Muscle of leg (tissue), 11 donors: Measurements from ENCODE around the gene KHK. TPM values are rescaled to one million over a fixed set of nuclear protein-coding genes. Genes with fewer than 3 reads are reported as not detected.

Experiments used
- DNase-seq: peaks from one replicate; pipeline ENCODE4 v3.0.0; 2013
- H3K27ac ChIP-seq: one replicate; pipeline ENCODE4 v1.5.1; 2013; ENCODE audit warnings: mild to moderate bottlenecking, low read length, control low read depth
- H3K27me3 ChIP-seq: one replicate; pipeline ENCODE4 v1.6.1; 2013; ENCODE audit warnings: low read length; ENCODE audit not compliant: control insufficient read depth, insufficient read depth
- H3K36me3 ChIP-seq: one replicate; pipeline ENCODE4 v1.6.1; 2013; ENCODE audit warnings: low read length; ENCODE audit not compliant: control insufficient read depth, insufficient read depth
- H3K4me1 ChIP-seq: one replicate; pipeline ENCODE4 v1.6.1; 2013; ENCODE audit warnings: low read length; ENCODE audit not compliant: control insufficient read depth, insufficient read depth
- H3K4me3 ChIP-seq: one replicate; pipeline ENCODE4 v1.5.1; 2013; ENCODE audit warnings: low read length, control low read depth
- H3K9me3 ChIP-seq: replicated peaks from 2 replicates; pipeline ENCODE4 v1.6.1; 2013; ENCODE audit warnings: low read depth, low read length; ENCODE audit not compliant: control insufficient read depth
- WGBS: methylation state at CpG from one replicate; pipeline ENCODE4 v1.1.5; 2013; ENCODE audit warnings: missing lambda C conversion rate; ENCODE audit not compliant: insufficient coverage; 5-methylcytosine and 5-hydroxymethylcytosine counted together
- polyA plus RNA-seq, 8 donors: library from polyadenylated mRNA; unstranded; fragments of 120-200 nt; gene quantifications; one replicate each; pipeline versions ENCODE4 v1.2.1 to v1.2.3, GENCODE V29; 2013; ENCODE audit warnings: inconsistent platforms in 1 of 8, low replicate concordance in 1 of 8; ENCODE audit not compliant: insufficient read length in 8 of 8, insufficient read depth in 1 of 8
- total RNA-seq: library from RNA; stranded (reverse); fragments of 120-200 nt; gene quantifications from one replicate; pipeline ENCODE4 v1.2.4, GENCODE V29; 2013

The KHK gene
- total and polyA plus RNA-seq, 9 donors: 1.5 to 11.4 (median 2.2) TPM

DNA sequence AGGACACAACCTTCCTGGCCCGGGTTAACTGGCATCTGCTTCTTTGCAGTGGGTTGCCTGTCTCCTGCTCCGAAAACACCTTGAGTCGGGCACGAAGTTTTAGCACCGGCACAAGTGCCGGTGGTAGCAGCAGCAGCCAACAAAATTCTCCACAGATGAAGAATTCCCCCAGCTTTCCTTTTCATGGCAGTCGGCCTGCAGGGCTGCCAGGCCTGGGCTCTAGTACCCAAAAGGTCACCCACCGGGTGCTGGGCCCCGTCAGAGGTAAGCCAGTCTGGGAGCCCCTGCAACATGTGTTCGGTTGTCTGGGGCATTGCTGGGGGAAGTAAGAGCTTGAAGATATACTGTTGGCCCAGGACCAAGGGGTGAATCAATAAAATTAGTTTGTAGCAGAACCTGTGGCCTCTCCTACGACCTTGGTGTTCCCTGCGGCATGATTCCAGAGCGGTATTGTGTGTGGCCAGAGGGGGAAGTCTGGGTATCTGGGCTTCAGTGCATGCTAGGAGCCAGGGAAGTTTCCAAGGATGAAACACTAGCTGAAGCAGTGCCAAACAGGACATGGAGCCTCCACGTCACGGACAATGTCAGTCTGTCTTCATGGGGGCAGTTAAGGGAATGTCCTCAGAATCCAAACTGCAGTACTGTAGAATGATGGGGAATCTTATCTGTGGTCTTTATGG lies 27.3 kb upstream of the KHK start:
- WGBS: 84% methylated on average over 14 of the region's 15 CpGs
- no peak overlapping the region for H3K4me3 ChIP-seq
- no peaks in the 10 kb centered on the region for H3K9me3 ChIP-seq
- no peak overlapping the region for H3K27ac ChIP-seq
- H3K27me3 ChIP-seq: no peaks in the 10 kb centered on the region
- peaks cover 63% of the 10 kb centered on the region for H3K36me3 ChIP-seq
- H3K4me1 ChIP-seq: no peaks in the 10 kb centered on the region
- DNase-seq: no peak

DNA sequence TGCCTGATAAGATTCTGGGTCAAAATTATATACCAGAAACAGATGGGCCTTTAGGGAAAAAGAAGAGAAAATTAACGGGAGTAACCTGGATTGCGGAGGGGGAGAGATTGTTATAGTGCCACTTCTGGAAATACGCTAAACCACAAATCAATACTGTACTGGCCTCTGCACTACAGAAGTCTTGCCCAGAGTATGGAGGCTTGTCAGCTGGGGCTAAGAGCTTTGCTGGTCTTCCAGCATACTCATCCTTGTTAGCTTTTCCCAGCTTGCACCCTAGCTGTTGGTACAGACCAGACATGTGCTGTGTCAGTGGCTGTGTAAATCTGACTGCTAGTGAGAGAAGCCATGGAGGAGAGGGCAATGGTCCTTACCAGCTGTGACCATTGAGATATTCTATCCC lies 26.2 kb upstream of the KHK start:
- peaks cover 57% of the 10 kb centered on the region for H3K36me3 ChIP-seq
- H3K9me3 ChIP-seq: no peaks in the 10 kb centered on the region
- no peak for DNase-seq
- H3K4me3 ChIP-seq: no peak overlapping the region
- H3K27ac ChIP-seq: no peak overlapping the region
- 100% methylated on average over 1 of the region's 3 CpGs for WGBS
- H3K27me3 ChIP-seq: no peaks in the 10 kb centered on the region
- no peaks in the 10 kb centered on the region for H3K4me1 ChIP-seq

DNA sequence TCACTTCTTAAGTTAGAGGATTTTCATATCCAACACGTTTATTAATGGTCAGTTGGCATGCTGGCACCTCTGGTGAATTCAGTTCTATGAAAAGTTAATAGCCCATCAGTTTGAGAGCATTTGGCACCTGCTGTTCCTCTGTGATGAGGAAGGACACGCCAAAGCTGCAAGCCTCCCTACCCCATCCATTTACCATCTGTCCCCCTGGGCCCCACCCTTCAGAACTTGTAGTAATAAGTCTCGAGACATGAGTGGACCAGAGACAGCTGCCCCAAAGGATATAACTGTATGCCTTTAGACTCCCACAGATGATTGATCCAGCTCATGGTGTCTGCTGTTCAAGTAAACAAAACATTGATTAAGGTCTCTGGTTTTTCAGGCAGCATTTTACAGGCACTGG lies 21.4 kb upstream of the KHK start:
- Histone ChIP-seq H3K36me3 (peaks cover 36% of the 10 kb centered on the region), H3K27me3 (no peaks in the 10 kb centered on the region), H3K4me3 (no peak overlapping the region), H3K27ac (no peak overlapping the region), H3K9me3 (no peaks in the 10 kb centered on the region), H3K4me1 (peaks cover 10% of the 10 kb centered on the region)
- no peak for DNase-seq
- WGBS: 90% methylated on average over 2 of the region's 3 CpGs

DNA sequence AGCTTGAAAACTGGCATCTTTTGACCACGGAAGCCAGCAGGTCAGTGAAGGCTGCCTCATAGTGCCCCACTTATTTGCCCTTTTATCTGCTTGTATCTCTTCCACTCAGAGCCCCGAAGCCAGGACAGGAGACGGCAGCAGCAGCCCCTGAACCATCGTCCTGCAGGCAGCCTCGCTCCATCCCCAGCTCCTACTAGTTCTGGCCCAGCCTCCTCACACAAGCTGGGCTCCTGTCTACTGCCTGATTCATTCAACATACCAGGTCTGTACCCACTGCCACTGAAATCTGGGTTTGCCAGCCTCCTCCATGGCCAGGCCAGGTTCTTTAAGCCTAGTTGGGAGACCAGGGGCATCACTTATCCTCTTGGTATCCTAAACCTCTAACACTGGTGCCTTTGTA lies 19.2 kb upstream of the KHK start:
- Histone ChIP-seq H3K36me3 (peaks cover 30% of the 10 kb centered on the region), H3K4me3 (no peak overlapping the region), H3K27ac (no peak overlapping the region), H3K27me3 (no peaks in the 10 kb centered on the region), H3K4me1 (peaks cover 23% of the 10 kb centered on the region), H3K9me3 (no peaks in the 10 kb centered on the region)
- DNase-seq: no peak
- 94% methylated on average over 4 of the region's 5 CpGs for WGBS

DNA sequence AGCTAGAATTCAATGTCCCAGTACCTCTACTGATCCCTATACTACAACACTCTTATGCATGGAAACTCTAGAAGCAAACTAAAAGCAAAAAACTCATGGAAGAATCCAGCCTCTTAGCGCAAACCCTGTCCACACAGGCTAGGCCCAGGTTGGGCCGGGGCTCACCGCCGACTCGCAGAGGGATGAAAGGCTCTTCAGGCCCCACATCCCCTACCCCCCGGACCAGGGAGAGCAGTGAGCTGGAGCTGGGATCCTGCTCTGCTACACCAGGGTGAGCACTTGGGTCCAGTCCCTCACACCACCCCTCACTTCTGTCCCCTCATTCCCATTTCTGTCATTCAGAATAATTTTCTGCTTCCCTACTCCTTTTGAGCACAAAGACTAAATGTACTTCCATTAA lies 17.1 kb upstream of the KHK start:
- H3K27ac ChIP-seq: no peak overlapping the region
- no peak overlapping the region for H3K4me3 ChIP-seq
- peaks cover 30% of the 10 kb centered on the region for H3K36me3 ChIP-seq
- H3K9me3 ChIP-seq: no peaks in the 10 kb centered on the region
- whole genome bisulfite sequencing: 95% methylated on average over 6 of the region's 6 CpGs
- no peak for DNase-seq
- H3K27me3 ChIP-seq: no peaks in the 10 kb centered on the region
- peaks cover 41% of the 10 kb centered on the region for H3K4me1 ChIP-seq

- Histone ChIP-seq H3K27me3 (no peaks in the 10 kb centered on the region), H3K9me3 (no peaks in the 10 kb centered on the region), H3K4me3 (peak overlapping the region; percentile 59), H3K36me3 (peaks cover 27% of the 10 kb centered on the region), H3K27ac (no peak overlapping the region), H3K4me1 (peaks cover 48% of the 10 kb centered on the region)
- WGBS: 60% methylated on average over 3 of the region's 8 CpGs
- no peak for DNase-seq
Measured at GRCh38 chr2:27069961-27070618, 16.5 kb upstream of the KHK start.

DNA sequence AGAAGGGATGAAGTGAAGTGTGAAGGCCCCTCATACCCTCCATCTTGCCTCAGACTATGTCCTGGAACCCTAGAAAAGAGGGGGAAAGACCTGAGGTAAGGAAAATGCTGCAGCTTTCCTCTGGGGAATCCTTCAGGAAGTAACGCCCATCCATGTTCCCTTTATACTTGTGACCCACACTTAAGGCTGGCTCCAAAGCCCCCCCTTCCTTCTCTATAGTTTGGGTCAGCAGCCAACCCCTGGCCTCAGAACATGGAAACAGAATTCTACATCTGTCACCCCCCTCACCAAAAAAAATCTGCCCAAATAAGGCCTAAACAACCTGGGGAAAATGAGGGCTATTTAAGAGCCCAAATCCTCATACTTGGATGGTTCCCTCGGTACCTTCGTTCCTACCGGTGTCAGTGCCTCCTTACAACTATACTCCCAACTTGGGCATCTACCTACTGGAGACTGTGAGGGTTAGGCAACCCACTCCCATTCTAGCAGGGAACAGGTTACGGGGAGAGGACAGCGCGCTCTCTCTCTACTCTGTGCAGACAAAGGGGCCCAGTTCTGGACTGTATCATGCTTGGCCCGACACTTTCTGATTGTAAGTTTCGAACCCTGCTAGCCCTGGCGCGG lies 15.8 kb upstream of the KHK start:
- peaks cover 54% of the 10 kb centered on the region for H3K4me1 ChIP-seq
- no peaks in the 10 kb centered on the region for H3K27me3 ChIP-seq
- DNase-seq: no peak

DNA sequence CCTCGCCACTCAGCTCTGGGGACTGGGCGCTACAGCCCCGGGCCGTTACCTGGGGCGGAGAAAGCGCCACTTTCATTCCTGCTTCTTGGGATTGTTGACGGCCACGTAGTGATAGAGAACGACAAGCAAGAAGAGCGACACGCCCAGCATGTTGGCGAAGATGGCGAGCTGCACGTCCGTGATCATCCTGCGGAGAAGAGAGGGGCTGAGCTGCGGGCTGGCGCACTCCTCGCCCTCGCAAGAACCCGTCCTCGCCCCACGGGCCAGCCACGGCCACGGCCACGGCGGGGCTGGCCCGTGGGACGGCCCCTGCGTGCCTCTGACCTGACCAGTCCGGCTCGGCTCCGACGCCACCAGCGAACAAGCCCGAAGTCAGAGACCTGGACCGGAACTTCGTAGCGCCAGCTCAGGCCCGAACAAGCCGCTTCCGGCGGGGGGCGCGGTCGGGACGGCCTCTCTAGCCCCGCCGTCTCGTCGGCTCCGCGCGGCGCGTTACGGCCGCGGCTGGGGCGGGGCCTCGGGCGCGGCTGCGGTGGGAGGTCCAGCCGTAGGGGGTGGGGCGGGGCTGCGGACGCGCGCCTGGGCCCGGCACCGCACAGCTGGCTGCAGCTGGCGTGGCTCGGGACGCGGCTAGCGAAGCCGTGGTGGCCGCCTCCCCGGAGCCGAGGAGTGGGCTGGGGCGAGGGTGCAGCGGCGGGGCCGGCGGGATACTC lies 15.1 kb upstream of the KHK start, which contains the start of gene OST4:
OST4 (minus strand) TSS at position 378 of the 713 bp plus-strand sequence.
- Histone ChIP-seq H3K4me1 (peaks cover 61% of the 10 kb centered on the region), H3K27ac (peak within 1 kb of the TSS; percentile 98), H3K36me3 (peaks cover 26% of the 10 kb centered on the region), H3K4me3 (peak within 1 kb of the TSS; percentile 70), H3K9me3 (no peaks in the 10 kb centered on the region), H3K27me3 (no peaks in the 10 kb centered on the region)
- WGBS: under 1% methylated on average over 86 of the region's 86 CpGs
- DNase-seq: peak; percentile 98

More for the DNA sequence above, 15.8 kb upstream of the KHK start:
- Histone ChIP-seq H3K9me3 (no peaks in the 10 kb centered on the region), H3K36me3 (peaks cover 26% of the 10 kb centered on the region), H3K27ac (peak overlapping the region; percentile 75), H3K4me3 (peak overlapping the region; percentile 59)
- WGBS: 4% methylated on average over 8 of the region's 11 CpGs

GRCh38 chr2:27071990-27072830 lies 14.4 kb upstream of the KHK start:
- Histone ChIP-seq H3K9me3 (no peaks in the 10 kb centered on the region), H3K4me1 (peaks cover 67% of the 10 kb centered on the region), H3K27me3 (no peaks in the 10 kb centered on the region), H3K36me3 (peaks cover 25% of the 10 kb centered on the region), H3K27ac (peak overlapping the region; percentile 98), H3K4me3 (peak overlapping the region; percentile 70)
- WGBS: 3% methylated on average over 12 of the region's 34 CpGs
- DNase-seq: peak; percentile 88
